CD4-positive, alpha-beta T cell (primary cell): ENCODE results near the gene TEX53. TPM values are rescaled to one million over a fixed set of nuclear protein-coding genes. Genes with fewer than 3 reads are reported as not detected.

Experiments
- ATAC-seq: fragments of 200-7000 bp; cut with Tn5 transposase; one replicate; pipeline ENCODE4 v1.10.0; 2022; ENCODE audit warnings: mild to moderate bottlenecking; ENCODE audit not compliant: poor library complexity
- CTCF ChIA-PET: fragments of 350-600 bp; sonication (Branson Sonifier 250); formaldehyde crosslinking; loops from one replicate; lab custom pipeline; 2021; ENCODE audit warnings: antibody characterized with exemption, inconsistent platforms; lab: Charles Lee
- POLR2A ChIA-PET: fragments of 350-600 bp; sonication (Branson Sonifier 250); formaldehyde crosslinking; loops from one replicate; lab custom pipeline; 2021; ENCODE audit warnings: antibody characterized with exemption, inconsistent platforms; lab: Charles Lee
- DNase-seq, 14 experiments: peaks; one replicate each; pipeline ENCODE4 v3.0.0-alpha.2; 2013 to 2020; ENCODE audit warnings: mixed read lengths in 2 of 14
- H3K27ac ChIP-seq, 2 donors: one replicate each; pipeline versions ENCODE4 v1.5.1 to v1.7.0; 2013; ENCODE audit warnings: low read length in 2 of 2, low read depth in 1 of 2, mild to moderate bottlenecking in 1 of 2
- H3K27me3 ChIP-seq, 2 experiments: 1 replicate in 1 of 2; 2 replicates in 1 of 2; pipeline versions ENCODE4 v1.6.1 to v1.7.0; 2013; ENCODE audit warnings: low read length in 2 of 2, control low read depth in 1 of 2, mild to moderate bottlenecking in 1 of 2, moderate library complexity in 1 of 2; ENCODE audit not compliant: insufficient read depth in 2 of 2, control insufficient read depth in 1 of 2
- H3K36me3 ChIP-seq: one replicate; pipeline ENCODE4 v1.6.1; 2013; ENCODE audit warnings: low read length, control low read depth; ENCODE audit not compliant: insufficient read depth
- H3K4me1 ChIP-seq: one replicate; pipeline ENCODE4 v1.6.1; 2013; ENCODE audit warnings: low read length, control low read depth; ENCODE audit not compliant: insufficient read depth
- H3K4me3 ChIP-seq: one replicate; pipeline ENCODE4 v1.5.1; 2013; ENCODE audit warnings: mild to moderate bottlenecking, low read length, moderate library complexity
- H3K9me3 ChIP-seq, 2 experiments: 1 replicate in 1 of 2; 2 replicates in 1 of 2; pipeline versions ENCODE4 v1.6.1 to v1.7.0; 2013; ENCODE audit warnings: low read length in 2 of 2, mild to moderate bottlenecking in 2 of 2, control low read depth in 1 of 2, moderate library complexity in 1 of 2; ENCODE audit not compliant: control insufficient read depth in 1 of 2, insufficient read depth in 1 of 2
- H3K27ac Mint-ChIP-seq: one replicate; pipeline ENCODE4 v1.8.0; 2020; ENCODE audit warnings: mixed read lengths
- H3K27me3 Mint-ChIP-seq: one replicate; pipeline ENCODE4 v1.8.0; 2021; ENCODE audit warnings: mixed read lengths
- H3K36me3 Mint-ChIP-seq: one replicate; pipeline ENCODE4 v1.8.0; 2021; ENCODE audit warnings: low read depth, mixed read lengths
- H3K4me1 Mint-ChIP-seq: one replicate; pipeline ENCODE4 v1.8.0; 2021; ENCODE audit warnings: low read depth, mixed read lengths
- H3K4me3 Mint-ChIP-seq: one replicate; pipeline ENCODE4 v1.8.0; 2020; ENCODE audit warnings: mild to moderate bottlenecking, mixed read lengths
- H3K9me3 Mint-ChIP-seq: one replicate; pipeline ENCODE4 v1.8.0; 2020; ENCODE audit warnings: mixed read lengths
- intact Hi-C, 2 experiments: fragments of 100-400 bp; cut with DNase I in 1 of 2; cut with micrococcal nuclease in 1 of 2; formaldehyde crosslinking; loops; one replicate each; pipeline versions ENCODE4 v1.15.1 to v1.9.0; 2023 to 2025; cut with DNase I, micrococcal nuclease
- total RNA-seq, 174 experiments: library from RNA in 2 of 174; stranded (reverse) in 2 of 174; gene quantifications; one replicate each; pipeline ENCODE4 v1.2.3 and lab custom pipeline; 2021 to 2026
- TF ChIP-seq, protein P1 (sequence below): fragments of 200-600 bp; IDR thresholded peaks from one replicate; pipeline ENCODE4 v1.8.0; 2022; ENCODE audit warnings: antibody characterized with exemption, mild to moderate bottlenecking

TEX53 gene
- total RNA-seq, 2 experiments from 2014 or later: not detected

DNA sequence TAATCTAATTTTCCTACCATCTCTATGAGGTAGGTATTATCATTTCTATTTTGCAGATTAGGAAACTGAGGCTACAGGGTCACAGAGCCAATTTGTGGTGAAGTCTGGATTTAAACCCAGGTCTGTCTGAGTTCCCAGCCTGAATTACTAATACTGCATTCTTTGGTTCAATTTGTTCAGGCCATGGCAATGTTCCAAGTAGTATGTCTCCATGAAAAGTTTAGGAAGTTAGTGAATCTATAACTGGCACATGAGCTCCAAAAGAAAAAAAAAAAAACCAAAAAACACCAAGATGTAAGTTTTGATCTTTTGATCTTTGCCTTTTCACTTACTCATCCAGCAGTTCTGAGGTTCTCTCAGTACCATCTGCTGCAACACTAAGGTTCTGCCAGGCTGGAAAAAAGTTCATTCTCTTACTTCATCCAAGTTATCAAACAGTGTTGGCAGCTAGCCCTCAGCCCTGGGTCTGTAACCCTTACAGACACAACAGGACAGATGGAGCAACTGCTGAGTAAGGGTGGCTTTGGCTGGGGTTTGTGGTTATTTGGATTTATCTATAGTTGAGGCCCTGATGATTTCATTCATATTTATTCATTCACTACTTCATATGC, 50.9 kb downstream of the TEX53 start:
- no peak for ATAC-seq
- H3K4me1 ChIP-seq: peaks cover 10% of the 10 kb centered on the region
- H3K4me3 Mint-ChIP-seq: peak overlapping the region; percentile 23
- no peak overlapping the region for H3K27ac ChIP-seq
- no peaks in the 10 kb centered on the region for H3K9me3 Mint-ChIP-seq
- intact Hi-C loops: no loop called here
- peaks cover 17% of the 10 kb centered on the region for H3K36me3 Mint-ChIP-seq
- no peaks in the 10 kb centered on the region for H3K36me3 ChIP-seq
- CTCF ChIA-PET: interaction anchor here (1.0 to 1.3 kb wide), 2 partner anchors 14 to 46 kb away, joined by 3 to 4 read pairs; no protein-coding TSS in a partner anchor
- POLR2A ChIA-PET: interaction anchor here (0.8 kb wide), 1 partner anchor 19 kb away, joined by 4 read pairs; the partner anchor contains the start of gene ATP6V1G1
- H3K9me3 ChIP-seq: no peaks in the 10 kb centered on the region
- H3K27ac Mint-ChIP-seq: no peak overlapping the region
- no peak for DNase-seq
- H3K27me3 ChIP-seq: no peaks in the 10 kb centered on the region
- TF ChIP-seq, protein P1, sequence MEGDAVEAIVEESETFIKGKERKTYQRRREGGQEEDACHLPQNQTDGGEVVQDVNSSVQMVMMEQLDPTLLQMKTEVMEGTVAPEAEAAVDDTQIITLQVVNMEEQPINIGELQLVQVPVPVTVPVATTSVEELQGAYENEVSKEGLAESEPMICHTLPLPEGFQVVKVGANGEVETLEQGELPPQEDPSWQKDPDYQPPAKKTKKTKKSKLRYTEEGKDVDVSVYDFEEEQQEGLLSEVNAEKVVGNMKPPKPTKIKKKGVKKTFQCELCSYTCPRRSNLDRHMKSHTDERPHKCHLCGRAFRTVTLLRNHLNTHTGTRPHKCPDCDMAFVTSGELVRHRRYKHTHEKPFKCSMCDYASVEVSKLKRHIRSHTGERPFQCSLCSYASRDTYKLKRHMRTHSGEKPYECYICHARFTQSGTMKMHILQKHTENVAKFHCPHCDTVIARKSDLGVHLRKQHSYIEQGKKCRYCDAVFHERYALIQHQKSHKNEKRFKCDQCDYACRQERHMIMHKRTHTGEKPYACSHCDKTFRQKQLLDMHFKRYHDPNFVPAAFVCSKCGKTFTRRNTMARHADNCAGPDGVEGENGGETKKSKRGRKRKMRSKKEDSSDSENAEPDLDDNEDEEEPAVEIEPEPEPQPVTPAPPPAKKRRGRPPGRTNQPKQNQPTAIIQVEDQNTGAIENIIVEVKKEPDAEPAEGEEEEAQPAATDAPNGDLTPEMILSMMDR: no peak
- no peaks in the 10 kb centered on the region for H3K27me3 Mint-ChIP-seq
- H3K4me3 ChIP-seq: no peak overlapping the region
- peaks cover 12% of the 10 kb centered on the region for H3K4me1 Mint-ChIP-seq

Other genes with a start within 250 kb of the TEX53 start
- gene WHRN, start 152.3 kb downstream of the TEX53 start, total RNA-seq: 10 to 100 TPM; 19.9 to 20.5 TPM
- 100 to 1,000 TPM; 144 to 148 TPM for gene ATP6V1G1, start 70.0 kb downstream of the TEX53 start, total RNA-seq
- 1 to 10 TPM; 8.1 to 9.8 TPM for gene TMEM268, start 46.5 kb downstream of the TEX53 start, total RNA-seq
- not detected for gene TEX48, start 24.4 kb upstream of the TEX53 start, total RNA-seq
- not detected for gene TNFSF15, start 148.2 kb upstream of the TEX53 start, total RNA-seq